ENCODE data around the gene NUDC. TPM values are rescaled to one million over a fixed set of nuclear protein-coding genes. Genes with fewer than 3 reads are reported as not detected.
"Not testable (repeated sequence)": the region's sequence is repeated elsewhere in the genome, so short reads cannot be mapped to it uniquely, and the experiment has no call there.

Gene NUDC
- total RNA-seq, 1 donor from 2014 or later = 58.4 TPM

- DNase-seq (ENCODE audit: low spot score); ATAC-seq; intact Hi-C loops (cut with DNase I): not testable (repeated sequence)
Measured at GRCh38 chr1:26948725-26949057, 27.1 kb downstream of the NUDC start.

- ATAC-seq (no peak), DNase-seq (ENCODE audit: low spot score) (no peak)
- intact Hi-C loops (cut with DNase I) = no loop called here
Measured at GRCh38 chr1:26949266-26949925, 27.9 kb downstream of the NUDC start.

GRCh38 chr1:26949926-26950319, 28.4 kb downstream of the NUDC start:
- DNase-seq (ENCODE audit: low spot score) = no peak
- intact Hi-C loops (cut with DNase I) = no loop called here
- no peak for ATAC-seq

- intact Hi-C loops (cut with DNase I) = no loop called here
- DNase-seq (ENCODE audit: low spot score) (no peak), ATAC-seq (no peak)
Measured at GRCh38 chr1:26950602-26951001, 29.1 kb downstream of the NUDC start.

GRCh38 chr1:26951216-26951615, 29.7 kb downstream of the NUDC start:
- no peak for DNase-seq (ENCODE audit: low spot score)
- ATAC-seq = no peak
- intact Hi-C loops (cut with DNase I) = no loop called here

- DNase-seq (ENCODE audit: low spot score) (no peak), ATAC-seq (no peak)
- intact Hi-C loops (cut with DNase I) = no loop called here
Measured at GRCh38 chr1:26951821-26952497, 30.4 kb downstream of the NUDC start.

GRCh38 chr1:26953374-26953773, 31.8 kb downstream of the NUDC start:
- intact Hi-C loops (cut with DNase I) = no loop called here
- DNase-seq (ENCODE audit: low spot score) = no peak
- ATAC-seq = no peak

- ATAC-seq (no peak), DNase-seq (ENCODE audit: low spot score) (no peak)
- intact Hi-C loops (cut with DNase I) = no loop called here
Measured at GRCh38 chr1:26956321-26956720, 34.8 kb downstream of the NUDC start.

GRCh38 chr1:26957306-26957705, 35.8 kb downstream of the NUDC start:
- intact Hi-C loops (cut with DNase I) = no loop called here
- ATAC-seq = no peak
- DNase-seq (ENCODE audit: low spot score) = no peak

GRCh38 chr1:26959270-26959669, 37.7 kb downstream of the NUDC start:
- intact Hi-C loops (cut with DNase I) = no loop called here
- ATAC-seq = no peak
- DNase-seq (ENCODE audit: low spot score) = no peak

GRCh38 chr1:26959722-26960624, 38.4 kb downstream of the NUDC start, which contains the start of gene KDF1:
Gene KDF1 (minus strand): TSS chr1:26960468. CDS start chr1:26952380, 8,088 bp downstream.
- intact Hi-C loops (cut with DNase I) = no loop called here
- no peak for ATAC-seq
- no peak for DNase-seq (ENCODE audit: low spot score)

GRCh38 chr1:26960625-26960966, 39.1 kb downstream of the NUDC start:
- no peak for ATAC-seq
- intact Hi-C loops (cut with DNase I) = no loop called here
- DNase-seq (ENCODE audit: low spot score) = no peak

GRCh38 chr1:26961826-26962225, 40.3 kb downstream of the NUDC start:
- DNase-seq (ENCODE audit: low spot score) = no peak
- ATAC-seq = no peak
- intact Hi-C loops (cut with DNase I) = no loop called here

- DNase-seq (ENCODE audit: low spot score) (no peak), ATAC-seq (no peak)
- intact Hi-C loops (cut with DNase I) = no loop called here
Measured at GRCh38 chr1:26965213-26965612, 43.7 kb downstream of the NUDC start.

- DNase-seq (ENCODE audit: low spot score) (no peak), ATAC-seq (no peak)
- intact Hi-C loops (cut with DNase I) = no loop called here
Measured at GRCh38 chr1:26965628-26966027, 44.1 kb downstream of the NUDC start.

- intact Hi-C loops (cut with DNase I) = no loop called here
- DNase-seq (ENCODE audit: low spot score) (no peak), ATAC-seq (no peak)
Measured at GRCh38 chr1:26970810-26971209, 49.3 kb downstream of the NUDC start.

- intact Hi-C loops (cut with DNase I) = no loop called here
- DNase-seq (ENCODE audit: low spot score) = no peak
- ATAC-seq = no peak
Measured at GRCh38 chr1:26971590-26971989, 50.0 kb downstream of the NUDC start.

- DNase-seq (ENCODE audit: low spot score) (no peak), ATAC-seq (no peak)
- intact Hi-C loops (cut with DNase I) = no loop called here
Measured at GRCh38 chr1:26972390-26972789, 50.8 kb downstream of the NUDC start.

GRCh38 chr1:26972821-26973220, 51.3 kb downstream of the NUDC start:
- intact Hi-C loops (cut with DNase I) = no loop called here
- DNase-seq (ENCODE audit: low spot score) (no peak), ATAC-seq (no peak)
